H1 (cell line): ENCODE results near the gene NFIA. TPM values are rescaled to one million over a fixed set of nuclear protein-coding genes. Genes with fewer than 3 reads are reported as not detected.

ENCODE experiments used
- CTCF ChIA-PET: fragments of 300-600 bp; sonication (Branson Sonifier 250); formaldehyde crosslinking; loops from one replicate; lab custom pipeline; 2021; ENCODE audit not compliant: partially characterized antibody; lab: Charles Lee
- POLR2A ChIA-PET: fragments of 300-600 bp; sonication (Branson Sonifier 250); formaldehyde crosslinking; loops from one replicate; lab custom pipeline; 2021; ENCODE audit warnings: inconsistent platforms; ENCODE audit not compliant: partially characterized antibody; lab: Charles Lee
- DNase-seq, 2 experiments: peaks; one replicate each; pipeline versions ENCODE4 v3.0.0 to v3.0.0-alpha.2; 2010 to 2022; ENCODE audit warnings: low spot score in 2 of 2, low read depth in 1 of 2, mixed read lengths in 1 of 2
- FAIRE-seq: peaks from 2 replicates; lab custom pipeline; 2011; peaks lifted over from hg19 to GRCh38; lab: Jason Lieb, UNC
- H2AFZ ChIP-seq: 2 replicates; pipeline ENCODE4 v1.8.1; 2012; ENCODE audit warnings: low read length, inconsistent platforms
- H2AK5ac ChIP-seq: 2 replicates; pipeline ENCODE4 v1.6.1; 2013; ENCODE audit warnings: low read depth, low read length
- H2BK120ac ChIP-seq: replicated peaks from 2 replicates; pipeline ENCODE3; 2013; ENCODE audit warnings: low read depth, low read length, inconsistent platforms
- H2BK12ac ChIP-seq: 2 replicates; pipeline ENCODE4 v1.6.1; 2013; ENCODE audit warnings: low read depth, low read length
- H2BK15ac ChIP-seq: 2 replicates; pipeline ENCODE4 v1.6.1; 2013; ENCODE audit warnings: low read length
- H2BK20ac ChIP-seq: 2 replicates; pipeline ENCODE4 v1.6.1; 2013; ENCODE audit warnings: low read length
- H2BK5ac ChIP-seq: 2 replicates; pipeline ENCODE4 v1.6.1; 2013; ENCODE audit warnings: low read depth, low read length
- H3K14ac ChIP-seq: 2 replicates; pipeline ENCODE4 v1.6.1; 2013; ENCODE audit warnings: inconsistent platforms; ENCODE audit not compliant: insufficient read length
- H3K18ac ChIP-seq: 2 replicates; pipeline ENCODE4 v1.6.1; 2013; ENCODE audit warnings: low read length; ENCODE audit errors: extremely low read depth
- H3K23ac ChIP-seq: 2 replicates; pipeline ENCODE4 v1.6.1; 2013; ENCODE audit warnings: inconsistent platforms; ENCODE audit not compliant: insufficient read length
- H3K23me2 ChIP-seq: 2 replicates; pipeline ENCODE4 v1.6.1; 2013; ENCODE audit warnings: low read depth, low read length
- H3K27ac ChIP-seq: 2 replicates; pipeline ENCODE4 v1.6.1; 2011; ENCODE audit warnings: low read depth, low read length, inconsistent platforms
- H3K27me3 ChIP-seq, 4 experiments: replicated peaks in 1 of 4; 1 replicate in 1 of 4; 2 replicates in 3 of 4; pipeline versions ENCODE4 v1.6.1 to v1.8.1; 2011 to 2013; ENCODE audit warnings: low read length in 3 of 4, mild to moderate bottlenecking in 3 of 4, inconsistent platforms in 2 of 4, mixed read lengths in 2 of 4, moderate library complexity in 1 of 4; ENCODE audit not compliant: control insufficient read depth in 3 of 4, insufficient read depth in 3 of 4; ENCODE audit errors: extremely low read depth in 1 of 4
- H3K36me3 ChIP-seq, 4 experiments: 2 replicates each; pipeline versions ENCODE4 v1.6.1 to v1.8.1; 2011 to 2013; ENCODE audit warnings: mild to moderate bottlenecking in 4 of 4, low read length in 3 of 4, moderate library complexity in 2 of 4, control low read depth in 1 of 4, inconsistent platforms in 1 of 4; ENCODE audit not compliant: insufficient read depth in 4 of 4, control insufficient read depth in 2 of 4
- H3K4ac ChIP-seq: replicated peaks from 2 replicates; pipeline ENCODE3; 2013; ENCODE audit warnings: low read length, low read depth, mixed read lengths, inconsistent platforms; ENCODE audit not compliant: insufficient read length
- H3K4me1 ChIP-seq, 4 experiments: replicated peaks in 1 of 4; 1 replicate in 1 of 4; 2 replicates in 3 of 4; pipeline versions ENCODE4 v1.6.1 to v1.8.1; 2011 to 2013; ENCODE audit warnings: low read length in 3 of 4, inconsistent platforms in 2 of 4, mixed read lengths in 1 of 4; ENCODE audit not compliant: insufficient read depth in 4 of 4, control insufficient read depth in 3 of 4
- H3K4me2 ChIP-seq, 2 experiments: 2 replicates each; pipeline versions ENCODE4 v1.6.1 to v1.8.1; 2011 to 2013; ENCODE audit warnings: low read depth in 2 of 2, low read length in 2 of 2, control low read depth in 1 of 2, inconsistent platforms in 1 of 2, mild to moderate bottlenecking in 1 of 2; ENCODE audit not compliant: insufficient read depth in 1 of 2
- H3K4me3 ChIP-seq, 4 experiments: fragments of 200-600, 300-600 bp in 1 of 4; sonication (generic), shearing (Covaris generic), sonication (Bioruptor Twin) in 1 of 4; 2 replicates each; pipeline versions ENCODE4 v1.5.1 to v1.8.1; 2011 to 2016; ENCODE audit warnings: low read length in 4 of 4, low read depth in 3 of 4, control low read depth in 2 of 4, inconsistent platforms in 2 of 4, mild to moderate bottlenecking in 2 of 4, mixed read lengths in 1 of 4, moderate library complexity in 1 of 4; ENCODE audit not compliant: insufficient read depth in 2 of 4; ENCODE audit errors: extremely low read depth in 1 of 4
- H3K56ac ChIP-seq: replicated peaks from 2 replicates; pipeline ENCODE3; 2013; ENCODE audit warnings: low read depth, mild to moderate bottlenecking, mixed read lengths, low read length, inconsistent platforms; ENCODE audit not compliant: insufficient read length
- H3K79me1 ChIP-seq: 2 replicates; pipeline ENCODE4 v1.6.1; 2013; ENCODE audit warnings: low read depth, low read length, control low read depth
- H3K79me2 ChIP-seq, 2 experiments: 2 replicates each; pipeline versions ENCODE4 v1.6.1 to v1.8.1; 2012 to 2013; ENCODE audit warnings: low read length in 2 of 2, mild to moderate bottlenecking in 2 of 2, inconsistent platforms in 1 of 2; ENCODE audit not compliant: insufficient read depth in 2 of 2, control insufficient read depth in 1 of 2
- H3K9ac ChIP-seq, 4 experiments: replicated peaks in 1 of 4; 1 replicate in 1 of 4; 2 replicates in 3 of 4; pipeline versions ENCODE4 v1.6.1 to v1.8.1; 2011 to 2013; ENCODE audit warnings: low read depth in 3 of 4, low read length in 3 of 4, control low read depth in 2 of 4, mild to moderate bottlenecking in 2 of 4, moderate library complexity in 2 of 4, inconsistent platforms in 1 of 4; ENCODE audit errors: extremely low read depth in 1 of 4
- H3K9me3 ChIP-seq, 2 experiments: 2 replicates each; pipeline versions ENCODE4 v1.6.1 to v1.8.1; 2012 to 2013; ENCODE audit warnings: mild to moderate bottlenecking in 2 of 2, moderate library complexity in 2 of 2, control low read depth in 1 of 2, inconsistent platforms in 1 of 2, low read depth in 1 of 2, low read length in 1 of 2, mixed read lengths in 1 of 2; ENCODE audit not compliant: insufficient read depth in 2 of 2
- H4K20me1 ChIP-seq, 2 experiments: replicated peaks in 1 of 2; 2 replicates each; pipeline versions ENCODE3 to v1.8.1; 2011 to 2013; ENCODE audit warnings: inconsistent platforms in 2 of 2, low read length in 2 of 2, mild to moderate bottlenecking in 1 of 2; ENCODE audit not compliant: insufficient read depth in 2 of 2, control insufficient read depth in 1 of 2
- H4K5ac ChIP-seq: 2 replicates; pipeline ENCODE4 v1.6.1; 2013; ENCODE audit warnings: low read length, low read depth, mixed read lengths, inconsistent platforms; ENCODE audit not compliant: insufficient read length
- H4K8ac ChIP-seq: 2 replicates; pipeline ENCODE4 v1.8.0; 2013; ENCODE audit warnings: mild to moderate bottlenecking, moderate library complexity, low read length, inconsistent platforms; ENCODE audit not compliant: insufficient read depth; ENCODE audit errors: extremely low read depth
- H4K91ac ChIP-seq: replicated peaks from 2 replicates; pipeline ENCODE3; 2013; ENCODE audit warnings: low read length, mixed read lengths, inconsistent platforms; ENCODE audit not compliant: insufficient read length
- EZH2 ChIP-seq: fragments of 200-600 bp; sonication (generic); IDR thresholded peaks from 2 replicates; pipeline ENCODE4 v1.7.1; 2012; ENCODE audit warnings: low read depth, mild to moderate bottlenecking, moderate library complexity, low read length, inconsistent platforms; ENCODE audit not compliant: severe bottlenecking
- KDM4A ChIP-seq: IDR thresholded peaks from one replicate; pipeline ENCODE4 v1.7.1; 2012; ENCODE audit warnings: low read depth, mild to moderate bottlenecking, moderate library complexity, low read length, inconsistent platforms; ENCODE audit not compliant: severe bottlenecking
- KDM5A ChIP-seq: fragments of 200-600 bp; IDR thresholded peaks from 2 replicates; pipeline ENCODE4 v1.7.1; 2012; ENCODE audit warnings: mild to moderate bottlenecking, low read length, inconsistent platforms, mixed read lengths
- RAD21 ChIP-seq, 2 experiments: IDR thresholded peaks in 1 of 2; conservative IDR thresholded peaks in 1 of 2; 2 replicates each; pipeline ENCODE4 v1.6.1; 2011; ENCODE audit warnings: low read depth in 2 of 2, low read length in 2 of 2, improper control_type of control experiment in 1 of 2, inconsistent platforms in 1 of 2, mild to moderate bottlenecking in 1 of 2, moderate library complexity in 1 of 2
- RBBP5 ChIP-seq: IDR thresholded peaks from 2 replicates; pipeline ENCODE4 v1.7.1; 2012; ENCODE audit warnings: low read depth, mild to moderate bottlenecking, inconsistent platforms, low read length, moderate library complexity, borderline replicate concordance
- RXRA ChIP-seq: IDR thresholded peaks from 2 replicates; pipeline ENCODE4 v1.6.1; 2011; ENCODE audit warnings: low read depth, mild to moderate bottlenecking, low read length, moderate library complexity; ENCODE audit not compliant: insufficient read depth
- SP1 ChIP-seq: IDR thresholded peaks from 2 replicates; pipeline ENCODE4 v1.6.1; 2011; ENCODE audit warnings: low read depth, low read length
- SUZ12 ChIP-seq: fragments of 200-600 bp; sonication (generic); IDR thresholded peaks from 2 replicates; pipeline ENCODE4 v1.6.1; 2012; ENCODE audit warnings: mild to moderate bottlenecking, inconsistent platforms, low read length, moderate library complexity, mixed read lengths
- WGBS, 2 experiments: shearing (Covaris generic) in 1 of 2; methylation state at CpG; one replicate each; pipeline versions ENCODE4 v1.1.6 to v1.1.7; 2013 to 2015; ENCODE audit warnings: low lambda C conversion rate in 2 of 2, mixed read lengths in 2 of 2, inconsistent platforms in 1 of 2, low coverage in 1 of 2, missing lambda C conversion rate in 1 of 2; ENCODE audit not compliant: insufficient replicate concordance in 2 of 2, insufficient coverage in 1 of 2, insufficient read length in 1 of 2; ENCODE audit errors: extremely low coverage in 1 of 2, missing lambda C conversion rate in 1 of 2; 5-methylcytosine and 5-hydroxymethylcytosine counted together
- polyA plus RNA-seq, 7 experiments: library from polyadenylated mRNA; depleted of rRNA in 3 of 7; stranded (reverse) in 5 of 7; unstranded in 2 of 7; fragments of >200 nt in 5 of 7; fragments of 200-250 nt in 2 of 7; gene quantifications; 1 replicate in 5 of 7; 2 replicates in 1 of 7; 4 replicates in 1 of 7; pipeline versions ENCODE4 v1.2.1 to v1.2.3, GENCODE V29; 2011 to 2013; ENCODE audit warnings: missing spikeins in 2 of 7, mixed read lengths in 2 of 7
- total RNA-seq: library from RNA; stranded (reverse); fragmentation: NEBNext Ultra II Directional; extraction: Animal tissue kit (Norgen Biotek cat#: 25700); gene quantifications from 2 replicates; pipeline ENCODE4 v1.2.1, GENCODE V29; 2021

The NFIA gene
- total and polyA plus RNA-seq, 2 of the 8 experiments (the other 6 are each of a cell fraction or from before 2014, with no cell fraction given) = 1.8 to 2.3 TPM

DNA sequence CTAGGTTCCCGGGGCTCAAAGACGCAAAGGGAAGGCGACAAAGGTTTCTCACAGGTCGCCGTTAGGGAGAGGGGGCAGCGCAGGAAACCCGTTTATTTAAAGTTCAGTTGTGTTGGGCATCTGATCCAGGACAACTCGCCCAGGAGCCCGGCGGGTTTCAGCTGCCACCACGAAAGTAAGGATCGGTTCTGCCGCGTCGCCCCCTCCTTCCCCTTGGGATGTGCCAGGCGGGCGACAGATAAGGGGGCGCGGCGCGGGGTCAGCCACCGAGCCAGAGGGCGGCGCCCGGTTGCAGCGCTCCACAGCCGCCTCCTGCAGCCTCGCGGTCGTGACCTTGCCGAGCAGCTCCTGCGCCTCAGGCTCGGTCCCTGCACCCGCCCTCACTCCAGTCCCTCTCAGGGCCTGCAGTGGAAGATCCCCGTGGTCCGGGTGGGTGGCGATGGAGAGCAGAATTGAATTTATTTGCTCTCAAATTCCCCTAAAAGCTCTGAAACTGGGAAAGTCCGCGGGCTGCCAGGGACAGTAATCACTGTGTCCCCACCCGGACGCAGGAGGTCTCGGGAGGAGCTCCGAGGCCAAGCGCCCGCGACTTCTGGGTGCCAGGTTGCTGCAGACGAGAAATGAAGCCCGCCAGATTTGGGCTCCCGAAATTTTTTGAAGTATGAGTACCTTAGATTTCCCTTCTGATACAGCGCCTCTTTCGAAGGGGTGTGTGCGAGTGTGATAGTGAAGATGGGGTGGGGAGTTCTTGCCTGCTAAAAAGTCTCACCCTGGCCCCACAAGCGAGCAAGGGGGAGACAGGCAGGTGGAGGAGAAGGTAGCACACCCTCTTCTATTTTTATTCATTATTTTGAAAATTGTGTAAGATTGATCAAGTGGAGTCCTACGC lies 28.4 kb upstream of the NFIA start:
- H3K4me3 ChIP-seq = peak overlapping the region; percentile 16 to 85 (median 26); a peak in 7 of 8 replicates
- H2AFZ ChIP-seq = no peak overlapping the region
- H3K27me3 ChIP-seq = peaks cover 51 to 71% (median 66%) of the 10 kb centered on the region in 4 experiments

More for the DNA sequence above, 28.4 kb upstream of the NFIA start:
- H2BK20ac ChIP-seq = no peak overlapping the region
- FAIRE-seq = no peak
- no peak overlapping the region for H2AK5ac ChIP-seq
- H2BK5ac ChIP-seq = no peak overlapping the region
- TF ChIP-seq SP1 = no peak
- peak; percentile 53 for TF ChIP-seq KDM4A
- TF ChIP-seq SUZ12 = peak; percentile 75
- no peak for TF ChIP-seq RXRA
- peak; percentile 53 for TF ChIP-seq EZH2
- no peak for TF ChIP-seq KDM5A
- TF ChIP-seq RAD21 (IDR thresholded peaks at IDR 0.05 in 1 of 2, conservative IDR thresholded peaks at IDR 0.05 in 1 of 2; ENCODE audit: low read depth in 2 of 2, low read length in 2 of 2) = peak; percentile 2 to 22; a peak in 1 of 4 replicates
- peak; percentile 56; the same call in 1 of the 2 replicates for TF ChIP-seq RBBP5
- WGBS, 2 experiments = 3% methylated on average over 43 of the region's 54 CpGs; no CpG with 5 or more reads in 1 of the 2 experiments
- no peak overlapping the region for H3K23ac ChIP-seq
- H3K23me2 ChIP-seq = peaks cover 19% of the 10 kb centered on the region
- H3K4me1 ChIP-seq = peaks cover 0 to 32% (median 15%) of the 10 kb centered on the region in 4 experiments; a peak in 6 of 7 replicates
- no peak overlapping the region for H4K5ac ChIP-seq
- H2BK15ac ChIP-seq = no peak overlapping the region
- H3K79me2 ChIP-seq = no peaks in the 10 kb centered on the region
- peak overlapping the region; percentile 29; the same call in 1 of the 2 replicates for H3K18ac ChIP-seq
- no peak overlapping the region for H3K27ac ChIP-seq
- H3K4me2 ChIP-seq = peak overlapping the region; percentile 81 to 86
- H4K20me1 ChIP-seq = peaks cover 4 to 9% of the 10 kb centered on the region in 2 experiments
- DNase-seq = peak in 1 of 2 experiments; percentile 67
- no peak overlapping the region for H3K14ac ChIP-seq
- H3K9me3 ChIP-seq = no peaks in the 10 kb centered on the region
- H2BK120ac ChIP-seq = no peak overlapping the region
- H2BK12ac ChIP-seq = no peak overlapping the region
- peaks cover 0 to 2% (median 0%) of the 10 kb centered on the region in 4 experiments; a peak in 1 of 8 replicates for H3K36me3 ChIP-seq
- no peak overlapping the region for H3K9ac ChIP-seq
- H3K56ac ChIP-seq = no peak overlapping the region
- no peak overlapping the region for H4K8ac ChIP-seq
- no peak overlapping the region for H3K4ac ChIP-seq
- CTCF ChIA-PET = interaction anchor here (0.9 to 2.7 kb wide), 5 partner anchors 24 to 206 kb away, joined by 3 to 13 read pairs (median 3); no protein-coding TSS in a partner anchor
- H3K79me1 ChIP-seq = no peaks in the 10 kb centered on the region
- H4K91ac ChIP-seq = no peak overlapping the region
- POLR2A ChIA-PET = interaction anchor here (1.4 to 1.6 kb wide), 2 partner anchors 10 to 24 kb away, joined by 4 read pairs; no protein-coding TSS in a partner anchor
